GM12878 (cell line): ENCODE measurements around the gene EHD2. TPM values are rescaled to one million over a fixed set of nuclear protein-coding genes. Genes with fewer than 3 reads are reported as not detected.

Source experiments
- ATAC-seq: fragments of 200-7000 bp; cut with Tn5 transposase; 3 replicates; pipeline ENCODE4 v1.9.1; 2020; ENCODE audit warnings: mild to moderate bottlenecking, moderate library complexity
- BruUV-seq: library from RNA; stranded (reverse); fragments of 400-500 nt; replicated peaks from 2 replicates; lab custom pipeline; 2021; lab: Mats Ljungman, UMichigan
- CTCF ChIA-PET: fragments of 300-600 bp; sonication (Branson Sonifier 250); formaldehyde crosslinking; extraction: SDS; loops from one replicate; lab custom pipeline; 2021; ENCODE audit warnings: inconsistent platforms; lab: Yijun Ruan, JAX
- POLR2A ChIA-PET: fragments of 350-600 bp; formaldehyde crosslinking; extraction: SDS; loops from one replicate; lab custom pipeline; 2021; ENCODE audit warnings: inconsistent platforms; lab: Charles Lee
- RAD21 ChIA-PET: fragments of 300-600 bp; sonication (Branson Sonifier 250); formaldehyde crosslinking; loops from one replicate; lab custom pipeline; 2023; ENCODE audit warnings: antibody characterized with exemption; ENCODE audit not compliant: unreplicated experiment; lab: Charles Lee
- SMC1A ChIA-PET: fragments of 300-600 bp; sonication (Branson Sonifier 250); formaldehyde crosslinking; loops from one replicate; lab custom pipeline; 2023; ENCODE audit not compliant: unreplicated experiment, uncharacterized antibody; lab: Charles Lee
- DNase-seq: peaks from one replicate; pipeline ENCODE4 v3.0.0-alpha.2; 2011; ENCODE audit warnings: low read depth, low spot score
- FAIRE-seq: peaks from 3 replicates; lab custom pipeline; 2011; peaks lifted over from hg19 to GRCh38; lab: Jason Lieb, UNC
- H2AFZ ChIP-seq: 2 replicates; pipeline ENCODE4 v1.6.0; 2011; ENCODE audit warnings: low read depth, low read length, control low read depth; ENCODE audit not compliant: control insufficient read depth
- H3K27ac ChIP-seq: 2 replicates; pipeline ENCODE4 v1.5.1; 2011; ENCODE audit warnings: control low read depth; ENCODE audit not compliant: control insufficient read depth, insufficient read depth
- H3K27me3 ChIP-seq, 2 experiments: replicated peaks in 1 of 2; 2 replicates each; pipeline versions ENCODE4 v1.6.0 to v1.6.1; 2011; ENCODE audit warnings: low read length in 1 of 2; ENCODE audit not compliant: control insufficient read depth in 2 of 2, insufficient read depth in 2 of 2
- H3K36me3 ChIP-seq, 2 experiments: 2 replicates each; pipeline ENCODE4 v1.5.1; 2011; ENCODE audit warnings: low read length in 1 of 2; ENCODE audit not compliant: control insufficient read depth in 2 of 2, insufficient read depth in 2 of 2
- H3K4me1 ChIP-seq: 2 replicates; pipeline ENCODE4 v1.6.1; 2011; ENCODE audit warnings: mild to moderate bottlenecking, low read length, moderate library complexity, mixed read lengths; ENCODE audit not compliant: control insufficient read depth, insufficient read depth
- H3K4me2 ChIP-seq: 2 replicates; pipeline ENCODE4 v1.6.0; 2011; ENCODE audit warnings: control low read depth; ENCODE audit not compliant: control insufficient read depth, insufficient read depth
- H3K4me3 ChIP-seq: fragments of 200-600 bp; sonication (generic); 2 replicates; pipeline ENCODE4 v1.5.1; 2016
- H3K79me2 ChIP-seq: 2 replicates; pipeline ENCODE4 v1.6.0; 2011; ENCODE audit warnings: low read length; ENCODE audit not compliant: control insufficient read depth, insufficient read depth
- H3K9ac ChIP-seq: 2 replicates; pipeline ENCODE4 v1.8.0; 2011; ENCODE audit warnings: low read length, control low read depth, mixed read lengths; ENCODE audit not compliant: control insufficient read depth, insufficient read depth
- H3K9me3 ChIP-seq: replicated peaks from 3 replicates; pipeline ENCODE4 v1.5.1; 2011; ENCODE audit warnings: mild to moderate bottlenecking, low read length; ENCODE audit not compliant: control insufficient read depth, insufficient read depth
- H4K20me1 ChIP-seq: 2 replicates; pipeline ENCODE4 v1.6.0; 2011; ENCODE audit not compliant: control insufficient read depth, insufficient read depth
- HDAC6 ChIP-seq: fragments of 200-600 bp; sonication (generic); IDR thresholded peaks from one replicate; pipeline ENCODE4 v1.8.0; 2017; ENCODE audit warnings: antibody characterized with exemption; ENCODE audit not compliant: unreplicated experiment
- MTA3 ChIP-seq: IDR thresholded peaks from 2 replicates; pipeline ENCODE4 v1.6.1; 2012; ENCODE audit warnings: low read length, inconsistent platforms, borderline replicate concordance
- MXI1 ChIP-seq: fragments of 150-350 bp; IDR thresholded peaks from 2 replicates; pipeline ENCODE4 v1.6.1; 2011; ENCODE audit warnings: low read depth, mild to moderate bottlenecking, inconsistent platforms, low read length, improper control_type of control experiment
- RAD21 ChIP-seq: IDR thresholded peaks from 2 replicates; pipeline ENCODE4 v1.6.1; 2011; ENCODE audit warnings: mild to moderate bottlenecking, low read depth, low read length, moderate library complexity; ENCODE audit not compliant: insufficient read depth
- RBBP5 ChIP-seq: fragments of 200-600 bp; sonication (generic); conservative IDR thresholded peaks from 2 replicates; pipeline ENCODE4 v1.6.1; 2016
- SUZ12 ChIP-seq: fragments of 200-600 bp; sonication (generic); IDR thresholded peaks from one replicate; pipeline ENCODE4 v1.6.1; 2018; ENCODE audit warnings: antibody characterized with exemption, mild to moderate bottlenecking; ENCODE audit not compliant: unreplicated experiment
- WGBS: methylation state at CpG from one replicate; pipeline ENCODE4 v1.1.6; 2016; ENCODE audit warnings: low lambda C conversion rate; ENCODE audit not compliant: insufficient replicate concordance, insufficient coverage; ENCODE audit errors: missing lambda C conversion rate; 5-methylcytosine and 5-hydroxymethylcytosine counted together
- in situ Hi-C: fragments of 300-500 bp; cut with MboI; formaldehyde crosslinking; loops from 9 replicates; pipeline ENCODE4 v1.14.3; 2018; ENCODE audit warnings: mixed read lengths
- intact Hi-C: fragments of 100-400 bp; cut with micrococcal nuclease; formaldehyde crosslinking; loops from one replicate; pipeline ENCODE4 v1.14.2; 2022; ENCODE audit not compliant: unreplicated experiment
- polyA plus RNA-seq, 11 experiments: library from polyadenylated mRNA; depleted of rRNA in 4 of 11; unstranded in 6 of 11; stranded (reverse) in 5 of 11; fragments of >200 nt; fragmentation: Nextera tagmentation in 4 of 11; fragmentation: Illumina TruSeq in 1 of 11; extraction: Ambion mirVana in 4 of 11; extraction: Trizol in 1 of 11; gene quantifications; 1 replicate in 1 of 11; 2 replicates in 10 of 11; pipeline versions ENCODE4 v1.2.1 to v1.2.3, GENCODE V29; 2011 to 2016; ENCODE audit warnings: inconsistent platforms in 2 of 11, missing spikeins in 2 of 11, low read depth in 1 of 11
- total RNA-seq, 4 experiments: library from RNA; depleted of rRNA in 3 of 4; stranded (reverse); fragments of >200 nt in 3 of 4; fragmentation: Illumina TruSeq in 1 of 4; extraction: Trizol in 1 of 4; gene quantifications; 2 replicates each; pipeline versions ENCODE4 v1.2.1 to v1.2.3, GENCODE V29; 2013 to 2021
- TF ChIP-seq, protein P1 (sequence below): fragments of 150-350 bp; IDR thresholded peaks from 2 replicates; pipeline ENCODE4 v1.6.1; 2016; ENCODE audit warnings: low read depth, low read length
- TF ChIP-seq, protein P2 (sequence below): IDR thresholded peaks from 2 replicates; pipeline ENCODE4 v1.6.1; 2011; ENCODE audit warnings: mild to moderate bottlenecking, low read depth, low read length, moderate library complexity; ENCODE audit not compliant: insufficient replicate concordance

Gene EHD2
- total and polyA plus RNA-seq, 10 of the 15 experiments (the other 5 are each of a cell fraction or from before 2014, with no cell fraction given) = 0.12 to 0.24 (median 0.23) TPM; not detected in 7

DNA sequence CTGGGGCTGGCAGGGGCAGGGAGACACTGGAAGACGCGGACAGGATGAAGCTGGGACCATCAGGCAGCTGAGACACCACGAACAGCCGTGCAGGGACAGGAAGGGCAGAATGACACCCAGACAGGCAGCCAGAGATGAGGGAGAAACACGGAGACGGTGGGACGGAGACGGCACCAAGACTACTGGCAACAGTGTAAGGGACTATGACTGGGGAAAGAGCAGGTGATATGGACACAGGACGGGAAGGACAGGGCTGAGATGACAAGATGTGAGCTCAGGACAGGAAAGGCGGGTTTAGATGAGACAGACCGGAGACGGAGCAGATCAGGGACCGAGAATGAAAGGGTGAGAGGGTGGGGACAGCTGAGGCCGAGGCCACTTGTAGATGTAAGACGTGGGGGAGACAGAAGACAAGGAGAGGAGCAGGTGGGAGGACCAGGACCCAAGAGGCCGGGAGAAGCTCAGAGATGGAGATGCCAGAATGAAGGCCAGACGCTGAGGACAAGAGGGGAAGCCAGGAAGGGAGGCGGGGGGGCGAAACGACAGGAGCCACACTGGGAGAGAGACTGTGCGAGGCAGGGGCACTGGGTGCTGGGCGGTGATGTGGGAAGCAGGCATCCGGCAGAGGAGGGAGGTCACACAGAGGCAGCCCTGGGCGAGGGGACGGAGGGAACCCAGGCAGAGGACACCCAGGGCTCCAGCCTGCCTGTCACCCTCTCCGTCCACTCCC, 17.5 kb upstream of the EHD2 start (continued):
- TF ChIP-seq, protein P1, sequence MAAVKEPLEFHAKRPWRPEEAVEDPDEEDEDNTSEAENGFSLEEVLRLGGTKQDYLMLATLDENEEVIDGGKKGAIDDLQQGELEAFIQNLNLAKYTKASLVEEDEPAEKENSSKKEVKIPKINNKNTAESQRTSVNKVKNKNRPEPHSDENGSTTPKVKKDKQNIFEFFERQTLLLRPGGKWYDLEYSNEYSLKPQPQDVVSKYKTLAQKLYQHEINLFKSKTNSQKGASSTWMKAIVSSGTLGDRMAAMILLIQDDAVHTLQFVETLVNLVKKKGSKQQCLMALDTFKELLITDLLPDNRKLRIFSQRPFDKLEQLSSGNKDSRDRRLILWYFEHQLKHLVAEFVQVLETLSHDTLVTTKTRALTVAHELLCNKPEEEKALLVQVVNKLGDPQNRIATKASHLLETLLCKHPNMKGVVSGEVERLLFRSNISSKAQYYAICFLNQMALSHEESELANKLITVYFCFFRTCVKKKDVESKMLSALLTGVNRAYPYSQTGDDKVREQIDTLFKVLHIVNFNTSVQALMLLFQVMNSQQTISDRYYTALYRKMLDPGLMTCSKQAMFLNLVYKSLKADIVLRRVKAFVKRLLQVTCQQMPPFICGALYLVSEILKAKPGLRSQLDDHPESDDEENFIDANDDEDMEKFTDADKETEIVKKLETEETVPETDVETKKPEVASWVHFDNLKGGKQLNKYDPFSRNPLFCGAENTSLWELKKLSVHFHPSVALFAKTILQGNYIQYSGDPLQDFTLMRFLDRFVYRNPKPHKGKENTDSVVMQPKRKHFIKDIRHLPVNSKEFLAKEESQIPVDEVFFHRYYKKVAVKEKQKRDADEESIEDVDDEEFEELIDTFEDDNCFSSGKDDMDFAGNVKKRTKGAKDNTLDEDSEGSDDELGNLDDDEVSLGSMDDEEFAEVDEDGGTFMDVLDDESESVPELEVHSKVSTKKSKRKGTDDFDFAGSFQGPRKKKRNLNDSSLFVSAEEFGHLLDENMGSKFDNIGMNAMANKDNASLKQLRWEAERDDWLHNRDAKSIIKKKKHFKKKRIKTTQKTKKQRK = no peak
- TF ChIP-seq RAD21 = no peak

DNA sequence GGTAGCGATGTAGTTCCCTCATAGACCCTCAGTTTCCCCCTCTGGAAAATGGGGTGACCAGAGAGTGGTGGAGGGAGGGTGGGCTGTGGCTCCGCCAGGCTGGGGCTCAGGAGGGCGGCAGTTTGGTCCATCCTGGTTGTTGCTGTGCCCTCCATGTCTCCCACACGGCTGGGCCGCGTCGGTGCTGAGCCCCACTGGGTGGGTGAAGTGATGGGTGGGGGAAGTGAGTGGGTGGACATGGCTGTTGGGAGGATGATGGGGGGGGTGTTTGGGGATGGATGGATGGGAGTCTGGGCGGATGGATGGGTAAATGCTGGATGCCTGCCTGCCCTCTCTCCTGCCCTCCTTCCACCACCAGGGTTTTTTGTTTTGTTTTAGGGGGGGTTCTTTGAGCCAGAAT, 16.6 kb upstream of the EHD2 start:
- WGBS = 94% methylated on average over 4 of the region's 8 CpGs
- ChIA-PET RAD21 (no interaction called here), POLR2A (no interaction called here), SMC1A (no interaction called here), CTCF (interaction anchor here (0.6 to 6.4 kb wide), 4 partner anchors 206 to 262 kb away, joined by 3 to 70 read pairs (median 3); partner anchors contain the start of gene KPTN)
- in situ Hi-C loops = loop anchor here (5.0 kb wide), 1 partner anchor 399 kb away; no protein-coding TSS in a partner anchor
- no peaks in the 10 kb centered on the region for H3K27me3 ChIP-seq
- BruUV-seq = no TSS peak
- no peaks in the 10 kb centered on the region for H3K79me2 ChIP-seq
- DNase-seq (no peak), FAIRE-seq (no peak), ATAC-seq (no peak)
- H2AFZ ChIP-seq = no peak overlapping the region
- H3K9me3 ChIP-seq = no peaks in the 10 kb centered on the region
- H3K4me3 ChIP-seq = no peak overlapping the region
- no peaks in the 10 kb centered on the region for H4K20me1 ChIP-seq
- intact Hi-C loops = no loop called here
- H3K4me2 ChIP-seq = no peak overlapping the region
- no peaks in the 10 kb centered on the region for H3K4me1 ChIP-seq
- H3K9ac ChIP-seq = no peak overlapping the region
- H3K27ac ChIP-seq = no peak overlapping the region
- TF ChIP-seq HDAC6 (no peak), MXI1 (no peak), RBBP5 (no peak), MTA3 (no peak), SUZ12 (no peak)
- TF ChIP-seq, protein P2, sequence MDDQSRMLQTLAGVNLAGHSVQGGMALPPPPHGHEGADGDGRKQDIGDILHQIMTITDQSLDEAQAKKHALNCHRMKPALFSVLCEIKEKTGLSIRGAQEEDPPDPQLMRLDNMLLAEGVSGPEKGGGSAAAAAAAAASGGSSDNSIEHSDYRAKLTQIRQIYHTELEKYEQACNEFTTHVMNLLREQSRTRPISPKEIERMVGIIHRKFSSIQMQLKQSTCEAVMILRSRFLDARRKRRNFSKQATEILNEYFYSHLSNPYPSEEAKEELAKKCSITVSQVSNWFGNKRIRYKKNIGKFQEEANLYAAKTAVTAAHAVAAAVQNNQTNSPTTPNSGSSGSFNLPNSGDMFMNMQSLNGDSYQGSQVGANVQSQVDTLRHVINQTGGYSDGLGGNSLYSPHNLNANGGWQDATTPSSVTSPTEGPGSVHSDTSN = no peak
- peaks cover 0 to 2% of the 10 kb centered on the region in 2 experiments; a peak in 2 of 4 replicates for H3K36me3 ChIP-seq
